Lower leg skin (tissue), 3 donors: ENCODE data around the gene FSD2.

Experiments
- POLR2A ChIP-seq, 2 donors: fragments of 450-650 bp; IDR thresholded peaks; one replicate each; pipeline ENCODE4 v1.6.1; 2016 to 2017; ENCODE audit warnings: antibody characterized with exemption in 2 of 2, mild to moderate bottlenecking in 1 of 2, moderate library complexity in 1 of 2
- TF ChIP-seq, protein P1 (sequence below), 3 donors: fragments of 450-650 bp; IDR thresholded peaks; one replicate each; pipeline ENCODE4 v1.5.1; 2016; ENCODE audit warnings: antibody characterized with exemption in 3 of 3, mild to moderate bottlenecking in 3 of 3, moderate library complexity in 2 of 3

DNA sequence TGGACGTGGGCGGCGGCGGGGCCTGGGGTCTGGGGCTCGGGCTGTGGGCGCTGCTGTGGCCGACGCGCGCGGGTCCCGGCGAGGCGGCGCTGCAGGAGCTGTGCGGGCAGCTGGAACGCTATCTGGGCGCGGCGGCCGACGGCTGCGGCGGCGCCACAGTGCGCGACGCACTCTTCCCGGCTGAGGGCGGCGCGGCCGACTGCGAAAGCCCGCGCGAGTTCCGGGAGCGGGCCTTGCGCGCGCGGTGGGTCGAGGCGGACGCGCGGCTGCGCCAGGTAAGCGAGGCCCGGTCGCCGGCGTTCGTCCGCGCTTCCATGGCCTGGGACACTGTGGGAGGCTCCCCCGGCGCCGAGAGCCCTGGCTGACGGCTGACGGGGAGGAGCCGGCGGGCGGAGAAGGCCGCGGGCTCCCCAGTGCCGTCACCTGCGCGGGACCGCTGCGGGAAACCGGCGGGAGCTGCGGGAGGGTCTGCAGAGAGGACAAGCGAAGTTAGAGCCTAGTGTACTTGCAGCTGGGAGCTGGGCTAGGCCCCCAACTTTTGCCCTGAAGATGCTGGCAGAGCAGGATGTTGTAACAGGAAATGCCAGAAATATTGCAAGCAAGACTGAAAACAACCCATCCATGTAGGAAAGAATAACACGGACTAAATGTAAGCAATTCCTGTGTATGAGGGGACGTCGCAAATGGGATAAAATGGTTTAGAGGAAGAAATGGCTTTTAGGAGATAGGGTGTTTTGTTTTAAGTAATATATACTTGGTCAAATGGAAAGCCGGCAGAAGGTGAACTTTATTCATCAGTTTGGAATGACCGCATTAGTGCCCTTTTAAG, 4.4 kb upstream of the FSD2 start:
- TF ChIP-seq, protein P1, sequence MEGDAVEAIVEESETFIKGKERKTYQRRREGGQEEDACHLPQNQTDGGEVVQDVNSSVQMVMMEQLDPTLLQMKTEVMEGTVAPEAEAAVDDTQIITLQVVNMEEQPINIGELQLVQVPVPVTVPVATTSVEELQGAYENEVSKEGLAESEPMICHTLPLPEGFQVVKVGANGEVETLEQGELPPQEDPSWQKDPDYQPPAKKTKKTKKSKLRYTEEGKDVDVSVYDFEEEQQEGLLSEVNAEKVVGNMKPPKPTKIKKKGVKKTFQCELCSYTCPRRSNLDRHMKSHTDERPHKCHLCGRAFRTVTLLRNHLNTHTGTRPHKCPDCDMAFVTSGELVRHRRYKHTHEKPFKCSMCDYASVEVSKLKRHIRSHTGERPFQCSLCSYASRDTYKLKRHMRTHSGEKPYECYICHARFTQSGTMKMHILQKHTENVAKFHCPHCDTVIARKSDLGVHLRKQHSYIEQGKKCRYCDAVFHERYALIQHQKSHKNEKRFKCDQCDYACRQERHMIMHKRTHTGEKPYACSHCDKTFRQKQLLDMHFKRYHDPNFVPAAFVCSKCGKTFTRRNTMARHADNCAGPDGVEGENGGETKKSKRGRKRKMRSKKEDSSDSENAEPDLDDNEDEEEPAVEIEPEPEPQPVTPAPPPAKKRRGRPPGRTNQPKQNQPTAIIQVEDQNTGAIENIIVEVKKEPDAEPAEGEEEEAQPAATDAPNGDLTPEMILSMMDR (IDR thresholded peaks at IDR 0.05), result no peak
- TF ChIP-seq POLR2A (IDR thresholded peaks at IDR 0.05), result no peak
